ENCODE data around the gene PIAS1.
"Not testable (repeated sequence)": the region's sequence is repeated elsewhere in the genome, so short reads cannot be mapped to it uniquely, and the experiment has no call there.

Gene PIAS1

GRCh38 chr15:68183616-68184315 is 129.7 kb downstream of the PIAS1 start:
- DNase-seq (ENCODE audit: low spot score) = no peak

- no peak for DNase-seq (ENCODE audit: low spot score)
These were observed 130.7 kb downstream of the PIAS1 start for GRCh38 chr15:68184616-68185480.

GRCh38 chr15:68186671-68187397 is 132.7 kb downstream of the PIAS1 start:
- peak; percentile 74 for DNase-seq (ENCODE audit: low spot score)

GRCh38 chr15:68187559-68187958 is 133.4 kb downstream of the PIAS1 start:
- peak; percentile 71 for DNase-seq (ENCODE audit: low spot score)

GRCh38 chr15:68188647-68189046 is 134.5 kb downstream of the PIAS1 start:
- DNase-seq (ENCODE audit: low spot score) = no peak

- DNase-seq (ENCODE audit: low spot score) = no peak
These were observed 135.9 kb downstream of the PIAS1 start for GRCh38 chr15:68190048-68190447.

GRCh38 chr15:68191555-68191954 is 137.4 kb downstream of the PIAS1 start:
- no peak for DNase-seq (ENCODE audit: low spot score)

GRCh38 chr15:68192117-68192516 is 138.0 kb downstream of the PIAS1 start:
- DNase-seq (ENCODE audit: low spot score) = no peak

- DNase-seq (ENCODE audit: low spot score) = no peak
These were observed 138.8 kb downstream of the PIAS1 start for GRCh38 chr15:68192804-68193486.

- DNase-seq (ENCODE audit: low spot score) = no peak
These were observed 141.4 kb downstream of the PIAS1 start for GRCh38 chr15:68195336-68196112.

- no peak for DNase-seq (ENCODE audit: low spot score)
These were observed 142.5 kb downstream of the PIAS1 start for GRCh38 chr15:68196445-68197169.

GRCh38 chr15:68197170-68197492 is 143.0 kb downstream of the PIAS1 start:
- no peak for DNase-seq (ENCODE audit: low spot score)

- DNase-seq (ENCODE audit: low spot score) = no peak
These were observed 143.7 kb downstream of the PIAS1 start for GRCh38 chr15:68197661-68198437.

- DNase-seq (ENCODE audit: low spot score) = no peak
These were observed 145.2 kb downstream of the PIAS1 start for GRCh38 chr15:68199340-68199739.

- DNase-seq (ENCODE audit: low spot score) = no peak
These were observed 146.1 kb downstream of the PIAS1 start for GRCh38 chr15:68200016-68200861.

- DNase-seq (ENCODE audit: low spot score) = no peak
These were observed 147.2 kb downstream of the PIAS1 start for GRCh38 chr15:68201153-68201878.

GRCh38 chr15:68201879-68202261 is 147.8 kb downstream of the PIAS1 start:
- DNase-seq (ENCODE audit: low spot score) = no peak

GRCh38 chr15:68202994-68203393 is 148.9 kb downstream of the PIAS1 start:
- DNase-seq (ENCODE audit: low spot score) = not testable (repeated sequence)
